Measurements from ENCODE around the gene FRMD6.

Gene FRMD6

GRCh38 chr14:51666826-51667225 lies 15.1 kb downstream of the FRMD6 start:
- Mint-ChIP-seq H3K27me3 (no peaks in the 10 kb centered on the region), H3K36me3 (ENCODE audit: low read depth) (no peaks in the 10 kb centered on the region), H3K4me1 (ENCODE audit: low read depth) (no peaks in the 10 kb centered on the region), H3K27ac (no peak overlapping the region), H3K9me3 (peaks cover 2% of the 10 kb centered on the region), H3K4me3 (no peak overlapping the region)
- DNase-seq: no peak

- no peak for DNase-seq
- no peaks in the 10 kb centered on the region for H3K36me3 Mint-ChIP-seq (ENCODE audit: low read depth)
- no peaks in the 10 kb centered on the region for H3K27me3 Mint-ChIP-seq
- no peak overlapping the region for H3K27ac Mint-ChIP-seq
- H3K4me3 Mint-ChIP-seq: no peak overlapping the region
- H3K9me3 Mint-ChIP-seq: peaks cover 2% of the 10 kb centered on the region
- H3K4me1 Mint-ChIP-seq (ENCODE audit: low read depth): no peaks in the 10 kb centered on the region
Measured at GRCh38 chr14:51668870-51669269, 17.2 kb downstream of the FRMD6 start.

GRCh38 chr14:51674294-51675002 lies 22.7 kb downstream of the FRMD6 start:
- no peak overlapping the region for H3K4me3 Mint-ChIP-seq
- H3K27ac Mint-ChIP-seq: no peak overlapping the region
- DNase-seq: no peak
- H3K36me3 Mint-ChIP-seq (ENCODE audit: low read depth): no peaks in the 10 kb centered on the region
- no peaks in the 10 kb centered on the region for H3K9me3 Mint-ChIP-seq
- H3K27me3 Mint-ChIP-seq: peaks cover 15% of the 10 kb centered on the region
- peaks cover 20% of the 10 kb centered on the region for H3K4me1 Mint-ChIP-seq (ENCODE audit: low read depth)

- Mint-ChIP-seq H3K4me1 (ENCODE audit: low read depth) (peaks cover 20% of the 10 kb centered on the region), H3K36me3 (ENCODE audit: low read depth) (no peaks in the 10 kb centered on the region), H3K9me3 (no peaks in the 10 kb centered on the region), H3K4me3 (peak overlapping the region; percentile 11), H3K27ac (peak overlapping the region; percentile 64), H3K27me3 (peaks cover 15% of the 10 kb centered on the region)
- no peak for DNase-seq
Measured at GRCh38 chr14:51676549-51676948, 24.8 kb downstream of the FRMD6 start.

GRCh38 chr14:51677266-51677665 lies 25.6 kb downstream of the FRMD6 start:
- Mint-ChIP-seq H3K9me3 (no peaks in the 10 kb centered on the region), H3K4me3 (no peak overlapping the region), H3K4me1 (ENCODE audit: low read depth) (peaks cover 20% of the 10 kb centered on the region), H3K36me3 (ENCODE audit: low read depth) (no peaks in the 10 kb centered on the region), H3K27ac (peak overlapping the region; percentile 64), H3K27me3 (peaks cover 15% of the 10 kb centered on the region)
- no peak for DNase-seq

GRCh38 chr14:51677738-51678137 lies 26.0 kb downstream of the FRMD6 start:
- Mint-ChIP-seq H3K27me3 (peaks cover 20% of the 10 kb centered on the region), H3K9me3 (no peaks in the 10 kb centered on the region), H3K27ac (no peak overlapping the region), H3K4me1 (ENCODE audit: low read depth) (peaks cover 20% of the 10 kb centered on the region), H3K4me3 (no peak overlapping the region), H3K36me3 (ENCODE audit: low read depth) (no peaks in the 10 kb centered on the region)
- DNase-seq: no peak

- Mint-ChIP-seq H3K27me3 (peaks cover 12% of the 10 kb centered on the region), H3K36me3 (ENCODE audit: low read depth) (no peaks in the 10 kb centered on the region), H3K4me1 (ENCODE audit: low read depth) (peaks cover 20% of the 10 kb centered on the region), H3K4me3 (no peak overlapping the region), H3K27ac (no peak overlapping the region), H3K9me3 (no peaks in the 10 kb centered on the region)
- DNase-seq: no peak
Measured at GRCh38 chr14:51680031-51680430, 28.3 kb downstream of the FRMD6 start.

GRCh38 chr14:51681411-51681810 lies 29.7 kb downstream of the FRMD6 start:
- no peaks in the 10 kb centered on the region for H3K36me3 Mint-ChIP-seq (ENCODE audit: low read depth)
- DNase-seq: no peak
- no peaks in the 10 kb centered on the region for H3K9me3 Mint-ChIP-seq
- H3K27ac Mint-ChIP-seq: no peak overlapping the region
- no peak overlapping the region for H3K4me3 Mint-ChIP-seq
- H3K4me1 Mint-ChIP-seq (ENCODE audit: low read depth): peaks cover 17% of the 10 kb centered on the region
- H3K27me3 Mint-ChIP-seq: peaks cover 9% of the 10 kb centered on the region

- peaks cover 7% of the 10 kb centered on the region for H3K4me1 Mint-ChIP-seq (ENCODE audit: low read depth)
- H3K4me3 Mint-ChIP-seq: no peak overlapping the region
- no peak overlapping the region for H3K27ac Mint-ChIP-seq
- H3K9me3 Mint-ChIP-seq: no peaks in the 10 kb centered on the region
- H3K36me3 Mint-ChIP-seq (ENCODE audit: low read depth): no peaks in the 10 kb centered on the region
- DNase-seq: no peak
- peaks cover 9% of the 10 kb centered on the region for H3K27me3 Mint-ChIP-seq
Measured at GRCh38 chr14:51682411-51682810, 30.7 kb downstream of the FRMD6 start.

- Mint-ChIP-seq H3K27ac (no peak overlapping the region), H3K9me3 (no peaks in the 10 kb centered on the region), H3K4me3 (no peak overlapping the region), H3K36me3 (ENCODE audit: low read depth) (no peaks in the 10 kb centered on the region), H3K27me3 (peaks cover 7% of the 10 kb centered on the region), H3K4me1 (ENCODE audit: low read depth) (no peaks in the 10 kb centered on the region)
- no peak for DNase-seq
Measured at GRCh38 chr14:51684760-51685159, 33.0 kb downstream of the FRMD6 start.

- no peaks in the 10 kb centered on the region for H3K9me3 Mint-ChIP-seq
- no peaks in the 10 kb centered on the region for H3K4me1 Mint-ChIP-seq (ENCODE audit: low read depth)
- H3K4me3 Mint-ChIP-seq: no peak overlapping the region
- no peaks in the 10 kb centered on the region for H3K36me3 Mint-ChIP-seq (ENCODE audit: low read depth)
- DNase-seq: no peak
- no peak overlapping the region for H3K27ac Mint-ChIP-seq
- no peaks in the 10 kb centered on the region for H3K27me3 Mint-ChIP-seq
Measured at GRCh38 chr14:51691176-51691575, 39.5 kb downstream of the FRMD6 start.

- no peaks in the 10 kb centered on the region for H3K9me3 Mint-ChIP-seq
- no peak overlapping the region for H3K4me3 Mint-ChIP-seq
- H3K27me3 Mint-ChIP-seq: no peaks in the 10 kb centered on the region
- no peak for DNase-seq
- no peak overlapping the region for H3K27ac Mint-ChIP-seq
- H3K4me1 Mint-ChIP-seq (ENCODE audit: low read depth): no peaks in the 10 kb centered on the region
- H3K36me3 Mint-ChIP-seq (ENCODE audit: low read depth): no peaks in the 10 kb centered on the region
Measured at GRCh38 chr14:51692646-51693045, 40.9 kb downstream of the FRMD6 start.

GRCh38 chr14:51697848-51698247 lies 46.1 kb downstream of the FRMD6 start:
- Mint-ChIP-seq H3K27me3 (no peaks in the 10 kb centered on the region), H3K4me3 (no peak overlapping the region), H3K9me3 (no peaks in the 10 kb centered on the region), H3K4me1 (ENCODE audit: low read depth) (no peaks in the 10 kb centered on the region), H3K36me3 (ENCODE audit: low read depth) (no peaks in the 10 kb centered on the region), H3K27ac (no peak overlapping the region)
- no peak for DNase-seq

- no peaks in the 10 kb centered on the region for H3K4me1 Mint-ChIP-seq (ENCODE audit: low read depth)
- no peaks in the 10 kb centered on the region for H3K36me3 Mint-ChIP-seq (ENCODE audit: low read depth)
- H3K9me3 Mint-ChIP-seq: no peaks in the 10 kb centered on the region
- H3K27me3 Mint-ChIP-seq: no peaks in the 10 kb centered on the region
- no peak for DNase-seq
- H3K4me3 Mint-ChIP-seq: no peak overlapping the region
- no peak overlapping the region for H3K27ac Mint-ChIP-seq
Measured at GRCh38 chr14:51701951-51702350, 50.2 kb downstream of the FRMD6 start.

GRCh38 chr14:51703787-51704186 lies 52.1 kb downstream of the FRMD6 start:
- no peaks in the 10 kb centered on the region for H3K36me3 Mint-ChIP-seq (ENCODE audit: low read depth)
- H3K4me1 Mint-ChIP-seq (ENCODE audit: low read depth): no peaks in the 10 kb centered on the region
- no peak overlapping the region for H3K4me3 Mint-ChIP-seq
- no peaks in the 10 kb centered on the region for H3K9me3 Mint-ChIP-seq
- no peaks in the 10 kb centered on the region for H3K27me3 Mint-ChIP-seq
- H3K27ac Mint-ChIP-seq: no peak overlapping the region
- no peak for DNase-seq

- H3K4me1 Mint-ChIP-seq (ENCODE audit: low read depth): no peaks in the 10 kb centered on the region
- no peaks in the 10 kb centered on the region for H3K36me3 Mint-ChIP-seq (ENCODE audit: low read depth)
- H3K27ac Mint-ChIP-seq: no peak overlapping the region
Measured at GRCh38 chr14:51704545-51704944, 52.8 kb downstream of the FRMD6 start.

More at GRCh38 chr14:51704545-51704944, 52.8 kb downstream of the FRMD6 start:
- Mint-ChIP-seq H3K9me3 (no peaks in the 10 kb centered on the region), H3K4me3 (no peak overlapping the region), H3K27me3 (no peaks in the 10 kb centered on the region)
- DNase-seq: no peak

Measured in activated T-cell treated with anti-CD3 and anti-CD28 coated beads, Interleukin-2, amount 50 U/mL, for 24 hours (primary cell).